Measurements from ENCODE around the gene LPP.

- peak; percentile 43 to 49 (median 44) for TF ChIP-seq CTCF (IDR thresholded peaks at IDR 0.05)
- no peak for TF ChIP-seq EP300 (IDR thresholded peaks at IDR 0.05)
- TF ChIP-seq POLR2A (IDR thresholded peaks at IDR 0.05; ENCODE audit: low read depth) = no peak
- TF ChIP-seq POLR2AphosphoS5 (IDR thresholded peaks at IDR 0.05) = peak; percentile 61 to 84
These were observed 25.3 kb downstream of the LPP start for GRCh38 chr3:188179006-188179966.
